Measurements from ENCODE around the gene USP6NL.

GRCh38 chr10:11611248-11612020, at the start of gene USP6NL:
- TF ChIP-seq EZH2 (IDR thresholded peaks at IDR 0.05; ENCODE audit: low read length, unreplicated experiment): no peak
- TF ChIP-seq EZH2phosphoT487 (IDR thresholded peaks at IDR 0.05; ENCODE audit: borderline replicate concordance, low read length): no peak

Data from PC-3 (cell line).